ENCODE results near the gene FAXDC2. TPM values are rescaled to one million over a fixed set of nuclear protein-coding genes. Genes with fewer than 3 reads are reported as not detected.

FAXDC2 gene
- total RNA-seq, 1 experiment from 2014 or later = 0.39 TPM

DNA sequence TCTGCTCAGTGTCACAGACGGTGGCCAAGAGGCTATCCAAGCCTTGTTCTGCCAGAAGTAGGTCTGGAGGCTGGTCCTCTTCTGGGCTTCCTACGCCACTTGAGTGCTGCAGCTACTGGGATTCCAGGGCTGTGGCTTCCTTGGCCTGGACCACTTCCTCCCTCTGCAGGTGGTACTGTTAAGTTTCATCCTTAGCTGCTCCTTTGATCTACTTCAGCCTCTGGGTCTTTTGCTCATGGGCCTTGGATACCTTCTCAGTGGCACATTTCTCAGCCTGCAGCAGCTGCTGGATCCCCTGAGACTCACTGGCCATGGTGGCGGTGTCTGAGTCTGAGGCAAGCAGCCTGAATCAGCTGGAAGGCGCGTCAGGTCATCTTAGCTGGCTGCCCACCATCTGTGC, 18.3 kb upstream of the FAXDC2 start:
- Histone ChIP-seq H3K27me3 (ENCODE audit: control insufficient read depth, insufficient read depth, low read length) (no peaks in the 10 kb centered on the region), H3K4me3 (ENCODE audit: low read depth in 2 of 2, low read length in 2 of 2) (no peak overlapping the region), H3K36me3 (ENCODE audit: control insufficient read depth, insufficient read depth, low read length) (peaks cover 19% of the 10 kb centered on the region), H3K27ac (ENCODE audit: low read length) (no peak overlapping the region), H3K9me3 (ENCODE audit: control insufficient read depth, insufficient read depth, low read depth, low read length) (no peaks in the 10 kb centered on the region), H3K4me1 (ENCODE audit: control insufficient read depth, insufficient read depth, low read length) (peaks cover 4% of the 10 kb centered on the region)
- peak; percentile 84 for ATAC-seq
- TF ChIP-seq SIN3A (IDR thresholded peaks at IDR 0.05; ENCODE audit: borderline replicate concordance, insufficient read depth, low read depth, low read length) = no peak
- TF ChIP-seq, protein P1, sequence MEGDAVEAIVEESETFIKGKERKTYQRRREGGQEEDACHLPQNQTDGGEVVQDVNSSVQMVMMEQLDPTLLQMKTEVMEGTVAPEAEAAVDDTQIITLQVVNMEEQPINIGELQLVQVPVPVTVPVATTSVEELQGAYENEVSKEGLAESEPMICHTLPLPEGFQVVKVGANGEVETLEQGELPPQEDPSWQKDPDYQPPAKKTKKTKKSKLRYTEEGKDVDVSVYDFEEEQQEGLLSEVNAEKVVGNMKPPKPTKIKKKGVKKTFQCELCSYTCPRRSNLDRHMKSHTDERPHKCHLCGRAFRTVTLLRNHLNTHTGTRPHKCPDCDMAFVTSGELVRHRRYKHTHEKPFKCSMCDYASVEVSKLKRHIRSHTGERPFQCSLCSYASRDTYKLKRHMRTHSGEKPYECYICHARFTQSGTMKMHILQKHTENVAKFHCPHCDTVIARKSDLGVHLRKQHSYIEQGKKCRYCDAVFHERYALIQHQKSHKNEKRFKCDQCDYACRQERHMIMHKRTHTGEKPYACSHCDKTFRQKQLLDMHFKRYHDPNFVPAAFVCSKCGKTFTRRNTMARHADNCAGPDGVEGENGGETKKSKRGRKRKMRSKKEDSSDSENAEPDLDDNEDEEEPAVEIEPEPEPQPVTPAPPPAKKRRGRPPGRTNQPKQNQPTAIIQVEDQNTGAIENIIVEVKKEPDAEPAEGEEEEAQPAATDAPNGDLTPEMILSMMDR (IDR thresholded peaks at IDR 0.05) = no peak; the same call in 1 of the 2 replicates
- TF ChIP-seq REST (IDR thresholded peaks at IDR 0.05; ENCODE audit: insufficient read depth in 1 of 2, low read depth in 2 of 2, low read length in 1 of 2) = no peak
- no peak for TF ChIP-seq POLR2AphosphoS5 (IDR thresholded peaks at IDR 0.05; ENCODE audit: low read depth, low read length)
- TF ChIP-seq TCF7L2 (IDR thresholded peaks at IDR 0.05; ENCODE audit: low read depth, low read length) = peak; percentile 68
- intact Hi-C loops (cut with micrococcal nuclease; ENCODE audit: unreplicated experiment) (no loop called here), in situ Hi-C loops (cut with HindIII; ENCODE audit: low pct_unique_long_range_greater_than_20kb, low sequenced_read_pairs) (no loop called here)
- POLR2A ChIA-PET = interaction anchor here (0.6 to 1.5 kb wide), 2 partner anchors 12 to 391 kb away, joined by 3 to 11 read pairs; partner anchors contain the start of gene HAND1
- BruUV-seq (replicated peaks) = no TSS peak
- no peak for DNase-seq (ENCODE audit: low read depth, low spot score)
- CTCF ChIA-PET = no interaction called here

GRCh38 chr5:154866841-154867240, 16.4 kb upstream of the FAXDC2 start:
- ATAC-seq = no peak
- Histone ChIP-seq H3K27me3 (ENCODE audit: control insufficient read depth, insufficient read depth, low read length) (no peaks in the 10 kb centered on the region), H3K4me3 (ENCODE audit: low read depth in 2 of 2, low read length in 2 of 2) (no peak overlapping the region), H3K9me3 (ENCODE audit: control insufficient read depth, insufficient read depth, low read depth, low read length) (no peaks in the 10 kb centered on the region), H3K27ac (ENCODE audit: low read length) (no peak overlapping the region), H3K4me1 (ENCODE audit: control insufficient read depth, insufficient read depth, low read length) (peaks cover 10% of the 10 kb centered on the region), H3K36me3 (ENCODE audit: control insufficient read depth, insufficient read depth, low read length) (peaks cover 12% of the 10 kb centered on the region)
- intact Hi-C loops (cut with micrococcal nuclease; ENCODE audit: unreplicated experiment) (no loop called here), in situ Hi-C loops (cut with HindIII; ENCODE audit: low pct_unique_long_range_greater_than_20kb, low sequenced_read_pairs) (no loop called here)
- POLR2A ChIA-PET = no interaction called here
- no peak for DNase-seq (ENCODE audit: low read depth, low spot score)
- no TSS peak for BruUV-seq (replicated peaks)
- no peak for TF ChIP-seq TCF7L2 (IDR thresholded peaks at IDR 0.05; ENCODE audit: low read depth, low read length)
- TF ChIP-seq, protein P1 (IDR thresholded peaks at IDR 0.05) = no peak
- no peak for TF ChIP-seq POLR2AphosphoS5 (IDR thresholded peaks at IDR 0.05; ENCODE audit: low read depth, low read length)
- TF ChIP-seq SIN3A (IDR thresholded peaks at IDR 0.05; ENCODE audit: borderline replicate concordance, insufficient read depth, low read depth, low read length) = no peak
- TF ChIP-seq REST (IDR thresholded peaks at IDR 0.05; ENCODE audit: insufficient read depth in 1 of 2, low read depth in 2 of 2, low read length in 1 of 2) = no peak
- CTCF ChIA-PET = interaction anchor here (0.5 kb wide), 1 partner anchor 901 kb away, joined by 3 read pairs; no protein-coding TSS in a partner anchor
